Measurements from ENCODE around the gene ITLN1.

The ITLN1 gene

GRCh38 chr1:160858507-160858906 lies 26.5 kb downstream of the ITLN1 start:
- no peak for DNase-seq (ENCODE audit: low read depth in 3 of 3)

GRCh38 chr1:160858097-160858496 lies 26.9 kb downstream of the ITLN1 start:
- no peak for DNase-seq (ENCODE audit: low read depth in 3 of 3)

GRCh38 chr1:160855181-160855981 lies 29.6 kb downstream of the ITLN1 start:
- no peak for DNase-seq (ENCODE audit: low read depth in 3 of 3)

GRCh38 chr1:160853754-160854153 lies 31.2 kb downstream of the ITLN1 start:
- no peak for DNase-seq (ENCODE audit: low read depth in 3 of 3)

- DNase-seq (ENCODE audit: low read depth in 3 of 3), result no peak
Measured at GRCh38 chr1:160853014-160853413, 32.0 kb downstream of the ITLN1 start.

GRCh38 chr1:160850993-160851392 lies 34.0 kb downstream of the ITLN1 start:
- no peak for DNase-seq (ENCODE audit: low read depth in 3 of 3)

- no peak for DNase-seq (ENCODE audit: low read depth in 3 of 3)
Measured at GRCh38 chr1:160850541-160850940, 34.4 kb downstream of the ITLN1 start.

- DNase-seq (ENCODE audit: low read depth in 3 of 3), result no peak
Measured at GRCh38 chr1:160846281-160846680, 38.7 kb downstream of the ITLN1 start.

GRCh38 chr1:160844447-160845232 lies 40.3 kb downstream of the ITLN1 start:
- DNase-seq (ENCODE audit: low read depth in 3 of 3), result no peak

GRCh38 chr1:160841079-160841478 lies 43.9 kb downstream of the ITLN1 start:
- DNase-seq (ENCODE audit: low read depth in 3 of 3), result no peak

GRCh38 chr1:160839746-160840145 lies 45.2 kb downstream of the ITLN1 start:
- no peak for DNase-seq (ENCODE audit: low read depth in 3 of 3)

- no peak for DNase-seq (ENCODE audit: low read depth in 3 of 3)
Measured at GRCh38 chr1:160838888-160839287, 46.1 kb downstream of the ITLN1 start.

- DNase-seq (ENCODE audit: low read depth in 3 of 3), result peak; percentile 36 to 69 (median 63)
Measured at GRCh38 chr1:160837558-160838205, 47.3 kb downstream of the ITLN1 start.

- no peak for DNase-seq (ENCODE audit: low read depth in 3 of 3)
Measured at GRCh38 chr1:160836981-160837557, 47.9 kb downstream of the ITLN1 start.

- no peak for DNase-seq (ENCODE audit: low read depth in 3 of 3)
Measured at GRCh38 chr1:160836561-160836960, 48.4 kb downstream of the ITLN1 start.

- DNase-seq (ENCODE audit: low read depth in 3 of 3), result no peak
Measured at GRCh38 chr1:160835751-160836150, 49.2 kb downstream of the ITLN1 start.

GRCh38 chr1:160834945-160835565 lies 49.9 kb downstream of the ITLN1 start:
- DNase-seq (ENCODE audit: low read depth in 3 of 3), result peak in 2 of 3 donors; percentile 18 to 72

GRCh38 chr1:160830321-160831153 lies 54.4 kb downstream of the ITLN1 start:
- peak; percentile 51 to 80 (median 58) for DNase-seq (ENCODE audit: low read depth in 3 of 3)

- DNase-seq (ENCODE audit: low read depth in 3 of 3), result no peak
Measured at GRCh38 chr1:160829766-160830165, 55.2 kb downstream of the ITLN1 start.

- no peak for DNase-seq (ENCODE audit: low read depth in 3 of 3)
Measured at GRCh38 chr1:160827418-160827817, 57.6 kb downstream of the ITLN1 start.

- no peak for DNase-seq (ENCODE audit: low read depth in 3 of 3)
Measured at GRCh38 chr1:160826546-160826945, 58.4 kb downstream of the ITLN1 start.
